Posterior cingulate gyrus (tissue), 11 donors: ENCODE data around the gene NCAPD3.
"Not testable (repeated sequence)": the region's sequence is repeated elsewhere in the genome, so short reads cannot be mapped to it uniquely, and the experiment has no call there.

Source experiments
- DNase-seq, 10 donors: peaks; one replicate each; pipeline versions ENCODE4 v3.0.0 to v3.0.0-alpha.2; 2020 to 2021; ENCODE audit warnings: mixed read lengths in 3 of 10
- intact Hi-C: fragments of 100-400 bp; cut with DNase I; formaldehyde crosslinking; loops from one replicate; pipeline ENCODE4 v1.15.1; 2023

The NCAPD3 gene, protein sequence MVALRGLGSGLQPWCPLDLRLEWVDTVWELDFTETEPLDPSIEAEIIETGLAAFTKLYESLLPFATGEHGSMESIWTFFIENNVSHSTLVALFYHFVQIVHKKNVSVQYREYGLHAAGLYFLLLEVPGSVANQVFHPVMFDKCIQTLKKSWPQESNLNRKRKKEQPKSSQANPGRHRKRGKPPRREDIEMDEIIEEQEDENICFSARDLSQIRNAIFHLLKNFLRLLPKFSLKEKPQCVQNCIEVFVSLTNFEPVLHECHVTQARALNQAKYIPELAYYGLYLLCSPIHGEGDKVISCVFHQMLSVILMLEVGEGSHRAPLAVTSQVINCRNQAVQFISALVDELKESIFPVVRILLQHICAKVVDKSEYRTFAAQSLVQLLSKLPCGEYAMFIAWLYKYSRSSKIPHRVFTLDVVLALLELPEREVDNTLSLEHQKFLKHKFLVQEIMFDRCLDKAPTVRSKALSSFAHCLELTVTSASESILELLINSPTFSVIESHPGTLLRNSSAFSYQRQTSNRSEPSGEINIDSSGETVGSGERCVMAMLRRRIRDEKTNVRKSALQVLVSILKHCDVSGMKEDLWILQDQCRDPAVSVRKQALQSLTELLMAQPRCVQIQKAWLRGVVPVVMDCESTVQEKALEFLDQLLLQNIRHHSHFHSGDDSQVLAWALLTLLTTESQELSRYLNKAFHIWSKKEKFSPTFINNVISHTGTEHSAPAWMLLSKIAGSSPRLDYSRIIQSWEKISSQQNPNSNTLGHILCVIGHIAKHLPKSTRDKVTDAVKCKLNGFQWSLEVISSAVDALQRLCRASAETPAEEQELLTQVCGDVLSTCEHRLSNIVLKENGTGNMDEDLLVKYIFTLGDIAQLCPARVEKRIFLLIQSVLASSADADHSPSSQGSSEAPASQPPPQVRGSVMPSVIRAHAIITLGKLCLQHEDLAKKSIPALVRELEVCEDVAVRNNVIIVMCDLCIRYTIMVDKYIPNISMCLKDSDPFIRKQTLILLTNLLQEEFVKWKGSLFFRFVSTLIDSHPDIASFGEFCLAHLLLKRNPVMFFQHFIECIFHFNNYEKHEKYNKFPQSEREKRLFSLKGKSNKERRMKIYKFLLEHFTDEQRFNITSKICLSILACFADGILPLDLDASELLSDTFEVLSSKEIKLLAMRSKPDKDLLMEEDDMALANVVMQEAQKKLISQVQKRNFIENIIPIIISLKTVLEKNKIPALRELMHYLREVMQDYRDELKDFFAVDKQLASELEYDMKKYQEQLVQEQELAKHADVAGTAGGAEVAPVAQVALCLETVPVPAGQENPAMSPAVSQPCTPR (N-terminal part only)

DNA sequence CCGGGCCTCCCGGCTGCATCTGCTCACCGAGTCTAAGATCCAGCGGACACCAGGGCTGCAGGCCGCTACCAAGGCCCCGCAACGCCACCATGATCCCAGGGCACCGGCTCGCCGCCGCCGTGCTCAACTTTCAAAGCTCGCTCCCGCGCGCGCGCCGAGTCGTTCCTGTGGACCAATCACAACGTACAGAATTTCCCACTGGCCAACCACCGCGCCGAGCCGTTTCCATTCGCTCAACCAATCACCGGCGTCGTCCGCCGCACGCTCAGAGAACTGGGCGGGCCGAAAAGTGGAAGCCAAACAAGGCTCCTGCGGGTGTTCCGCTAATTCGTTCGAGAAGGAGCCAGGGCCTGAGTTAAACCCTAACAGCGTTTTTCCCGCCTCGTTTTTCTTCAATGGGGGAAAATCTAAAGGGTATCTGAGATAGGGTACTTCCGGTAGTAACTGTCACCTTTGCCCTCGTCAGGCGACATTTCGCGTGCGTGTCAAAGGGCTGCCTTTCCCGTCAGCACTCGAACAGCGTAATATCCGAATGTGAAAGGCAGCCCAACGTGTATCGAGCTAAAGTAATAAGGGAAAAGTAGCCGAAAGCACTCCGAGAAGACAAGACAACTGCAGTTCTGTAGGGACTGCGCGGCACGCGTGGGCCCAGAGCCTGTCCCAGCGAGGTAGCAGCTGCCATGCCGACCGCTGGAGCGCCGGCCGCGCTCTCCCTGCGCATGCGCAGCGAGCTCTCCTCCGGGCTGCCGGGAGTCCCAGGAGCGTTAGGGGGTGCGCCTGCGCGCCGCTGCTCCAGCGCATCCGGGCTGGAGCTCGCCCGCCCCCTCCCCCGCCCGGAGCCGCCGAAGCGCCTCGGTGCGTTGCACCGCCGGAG is at the start of gene NCAPD3, which contains the start of gene VPS26B:
Gene NCAPD3 (minus strand): TSS at position 132 of the 874 bp plus-strand sequence. CDS start 41 bp downstream, at position 91.
Gene VPS26B (plus strand): TSS at position 836 of the 874 bp plus-strand sequence. CDS start 452 bp downstream, outside the sequence.
- DNase-seq: peak; percentile 90 to 99 (median 96)
- intact Hi-C loops: loop anchor here (2.0 to 10.0 kb wide), 3 partner anchors 29 to 289 kb away; partner anchors contain the start of genes ACAD8 and THYN1

DNA sequence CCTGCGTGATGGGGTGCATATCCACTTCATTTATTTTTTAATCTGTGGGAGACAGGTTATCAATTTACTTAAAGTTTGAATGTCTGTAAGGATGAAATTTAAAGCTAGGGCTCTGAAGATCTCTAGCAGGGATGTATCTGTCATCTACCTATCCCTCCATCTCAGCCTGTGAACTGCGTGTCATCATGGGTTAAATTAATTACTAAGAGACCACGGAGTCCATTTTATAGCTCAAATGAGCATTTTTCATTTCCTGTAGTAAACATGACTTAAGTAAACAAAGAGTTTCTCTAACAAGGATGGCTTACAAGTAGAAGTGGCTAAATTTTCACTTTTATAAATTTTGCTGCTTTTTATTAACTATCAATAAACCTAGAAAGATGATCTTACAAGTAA is 49.5 kb upstream of the NCAPD3 start:
- intact Hi-C loops: no loop called here

DNA sequence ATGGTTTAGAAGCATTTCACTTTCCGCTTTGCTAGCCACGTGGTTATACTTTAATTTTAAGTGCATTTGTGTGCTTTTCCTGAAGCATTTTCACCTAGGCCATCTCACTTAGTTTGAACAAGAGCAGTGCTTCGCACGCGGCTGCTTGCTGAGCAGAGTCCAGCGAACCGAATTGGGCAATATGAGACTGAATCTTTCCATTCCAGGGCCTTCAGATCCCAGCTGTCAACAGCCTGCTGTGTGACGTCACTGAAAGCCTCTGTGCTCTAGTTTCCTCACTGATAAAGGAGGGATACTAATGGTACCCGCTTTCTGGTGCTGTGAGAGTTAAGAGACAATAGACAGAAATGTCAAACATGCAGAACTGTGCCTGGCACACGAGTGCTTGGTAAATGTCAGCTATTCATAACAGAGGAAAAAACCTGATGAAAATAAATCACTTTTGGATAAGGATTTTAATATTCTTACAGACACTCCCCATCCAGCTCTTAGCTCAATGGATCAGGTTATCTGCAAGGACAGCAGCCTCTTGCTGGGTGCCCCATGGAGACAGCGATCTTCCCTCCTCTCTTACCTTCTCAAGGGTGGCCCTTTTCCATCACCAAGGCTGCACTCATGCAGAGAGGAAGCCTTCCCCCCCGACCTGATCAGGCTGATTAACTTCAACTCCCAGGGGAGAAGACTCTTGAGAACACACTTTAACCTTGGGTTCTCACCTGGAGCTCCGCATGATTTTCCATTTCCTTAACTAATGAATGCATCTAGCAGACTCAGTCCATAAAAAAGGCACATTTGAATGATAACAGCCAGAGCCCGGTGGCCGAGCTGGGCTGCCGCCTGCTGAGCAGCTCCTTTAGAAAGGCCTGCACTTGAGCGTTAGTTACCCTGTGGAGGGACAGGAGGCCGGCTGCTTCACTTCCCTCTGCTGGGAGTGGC is 48.9 kb upstream of the NCAPD3 start:
- intact Hi-C loops: no loop called here
- DNase-seq: peak in 3 of 10 donors; percentile 21 to 83 (median 83)

More for the DNA sequence above, 49.5 kb upstream of the NCAPD3 start:
- DNase-seq: no peak

DNA sequence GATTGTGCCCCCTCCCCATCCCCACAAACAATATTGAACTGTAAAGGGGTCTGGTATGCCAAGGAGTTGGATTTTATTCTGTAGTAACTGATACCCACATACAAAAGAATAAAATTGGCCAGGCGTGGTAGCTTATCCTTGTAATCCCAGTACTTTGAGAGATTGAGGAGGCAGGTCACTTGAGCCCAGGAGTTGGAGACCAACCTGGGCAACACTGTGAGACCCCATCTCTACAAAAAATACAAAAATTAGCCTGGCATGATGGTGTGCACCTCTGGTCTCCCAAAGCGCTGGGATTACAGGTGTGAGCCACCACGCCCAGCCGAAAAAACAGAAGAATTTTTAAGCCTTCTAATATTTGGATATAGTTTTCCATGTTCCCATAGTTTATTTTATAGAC is 48.2 kb upstream of the NCAPD3 start:
- no peak for DNase-seq
- intact Hi-C loops: no loop called here

DNA sequence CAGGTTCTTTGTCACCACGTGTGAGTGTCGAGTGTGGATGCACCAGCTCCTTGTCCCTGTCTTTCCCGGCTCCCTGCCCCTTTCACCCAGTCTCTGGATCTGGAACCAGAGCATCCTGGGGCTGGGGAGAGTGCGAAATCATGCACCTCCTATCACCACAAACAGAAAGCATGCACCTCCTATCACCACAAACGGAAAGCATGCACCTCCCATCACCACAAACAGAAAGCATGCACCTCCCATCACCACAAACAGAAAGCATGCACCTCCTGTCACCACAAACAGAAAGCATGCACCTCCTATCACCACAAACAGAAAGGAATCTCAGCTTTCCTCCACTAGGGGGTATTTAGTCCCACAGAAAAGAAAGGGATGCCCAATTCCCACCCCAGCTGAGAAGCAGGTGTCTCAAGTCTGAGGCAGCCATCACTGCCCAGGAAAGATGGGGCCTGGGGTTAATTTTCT is 46.5 kb upstream of the NCAPD3 start:
- intact Hi-C loops: no loop called here
- DNase-seq: no peak

DNA sequence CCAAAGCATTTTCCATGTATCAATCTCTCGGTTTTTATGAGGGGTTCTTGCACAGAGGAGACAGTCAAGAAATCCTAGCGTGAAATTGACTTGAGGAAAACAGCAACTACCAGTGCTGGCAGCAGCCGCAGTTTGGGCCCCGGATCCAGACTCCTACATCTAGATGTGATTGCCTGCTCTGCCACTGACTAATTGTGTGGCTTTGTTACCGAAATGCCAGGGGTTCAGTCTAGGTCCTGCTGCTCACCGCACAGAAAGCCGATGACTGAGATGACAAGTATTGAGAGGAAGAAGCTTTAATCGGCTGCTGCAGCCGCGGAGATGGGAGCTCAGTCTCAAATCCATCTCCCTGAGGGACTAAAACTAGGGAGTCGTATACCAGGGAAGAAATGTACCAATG is 44.2 kb upstream of the NCAPD3 start:
- intact Hi-C loops: no loop called here
- DNase-seq: no peak

DNA sequence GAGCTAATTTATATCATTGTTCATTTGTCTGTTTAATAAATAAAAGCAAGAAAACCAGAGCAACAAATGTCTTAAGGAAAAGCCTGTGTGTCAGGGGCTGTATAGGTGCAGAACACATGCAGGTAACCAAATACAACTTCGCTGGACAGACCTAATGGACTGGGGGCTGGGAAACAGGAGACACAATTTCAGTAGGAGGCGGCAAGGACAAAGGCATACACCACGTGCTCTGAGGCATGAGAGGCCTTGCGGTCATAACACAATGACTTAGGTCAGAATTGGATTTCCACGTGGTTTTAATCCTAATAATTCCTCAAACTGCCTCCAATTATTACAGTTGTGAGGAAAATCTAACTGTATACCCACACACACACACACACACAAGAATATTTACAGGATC is 43.7 kb upstream of the NCAPD3 start:
- intact Hi-C loops: no loop called here
- DNase-seq: no peak

DNA sequence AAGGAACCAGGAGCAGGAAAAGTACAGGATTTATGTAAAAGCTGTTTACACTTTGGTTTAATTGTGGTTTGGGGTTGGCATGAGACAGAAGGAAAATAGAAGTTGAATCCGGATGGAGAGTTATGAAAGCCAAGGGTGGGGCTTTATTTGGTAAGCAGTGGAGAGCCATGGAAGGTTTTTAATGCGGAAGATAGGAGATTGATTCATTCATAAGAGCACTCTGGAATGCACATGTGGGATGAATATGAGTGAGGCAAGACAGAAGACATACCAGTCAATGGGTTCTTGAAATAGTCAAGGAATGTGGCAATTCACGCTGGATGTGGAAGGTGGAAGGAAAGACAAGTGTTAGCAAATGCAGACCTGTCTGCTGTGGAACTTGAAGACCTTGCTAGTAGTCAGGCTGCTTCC is 43.1 kb upstream of the NCAPD3 start:
- intact Hi-C loops: no loop called here
- no peak for DNase-seq

DNA sequence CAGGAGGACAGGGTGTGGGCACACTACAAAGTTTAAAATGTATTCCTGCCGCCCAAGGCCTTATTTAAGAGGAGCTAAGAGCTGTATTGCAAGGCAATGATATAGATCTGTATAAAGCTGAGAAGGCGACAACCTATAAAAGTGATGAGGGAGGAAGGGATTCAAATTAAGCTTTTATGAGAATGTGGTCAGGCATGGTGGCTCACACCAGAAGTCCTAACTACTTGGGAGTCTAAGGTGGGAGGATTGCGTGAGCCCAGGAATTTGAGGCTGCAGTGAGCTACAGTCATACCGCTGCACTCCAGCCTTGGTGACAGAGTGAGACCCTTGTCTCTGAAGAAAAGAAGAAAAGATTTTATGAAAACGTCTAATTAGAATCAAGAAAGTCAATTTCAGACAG is 42.7 kb upstream of the NCAPD3 start:
- no peak for DNase-seq
- intact Hi-C loops: no loop called here

DNA sequence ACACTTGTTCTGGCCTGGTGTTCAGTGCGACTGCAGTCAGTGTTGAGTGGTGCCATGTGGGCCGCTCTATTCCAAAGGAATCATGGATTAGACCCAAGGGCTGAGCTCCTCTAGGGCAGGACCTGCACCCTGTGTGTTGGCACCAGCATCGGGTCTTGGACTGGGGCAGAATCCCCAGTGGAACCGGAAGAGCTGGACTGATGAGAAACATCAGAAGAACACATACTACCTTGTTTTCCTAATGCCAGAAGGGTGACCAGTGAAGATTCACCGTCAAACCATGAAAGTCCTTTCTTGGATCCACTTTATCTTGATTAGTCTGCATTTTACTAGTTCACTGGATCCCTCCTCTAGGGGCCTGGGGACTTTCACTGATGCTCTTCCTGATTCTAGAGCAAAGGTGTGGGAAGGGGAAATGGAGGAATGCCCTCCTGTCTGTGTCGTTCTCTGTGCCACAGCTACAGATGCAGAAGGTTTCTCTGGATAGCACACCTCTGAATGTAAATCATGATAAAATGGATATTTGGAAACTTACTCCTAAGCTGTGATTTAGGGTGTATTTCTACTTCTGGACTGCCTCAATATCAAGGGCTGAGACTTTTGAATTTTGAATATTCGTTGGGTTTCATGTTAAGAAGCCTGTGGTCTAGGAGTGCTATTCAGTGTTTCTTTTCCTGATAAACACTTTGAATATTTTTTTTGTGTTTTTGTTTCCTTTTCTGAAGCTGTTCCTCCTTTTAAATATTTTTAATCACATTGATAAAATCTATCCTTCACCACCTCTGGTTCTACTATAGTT is 41.4 kb upstream of the NCAPD3 start:
- DNase-seq: peak in 1 of 10 donors; percentile 33
- intact Hi-C loops: no loop called here

DNA sequence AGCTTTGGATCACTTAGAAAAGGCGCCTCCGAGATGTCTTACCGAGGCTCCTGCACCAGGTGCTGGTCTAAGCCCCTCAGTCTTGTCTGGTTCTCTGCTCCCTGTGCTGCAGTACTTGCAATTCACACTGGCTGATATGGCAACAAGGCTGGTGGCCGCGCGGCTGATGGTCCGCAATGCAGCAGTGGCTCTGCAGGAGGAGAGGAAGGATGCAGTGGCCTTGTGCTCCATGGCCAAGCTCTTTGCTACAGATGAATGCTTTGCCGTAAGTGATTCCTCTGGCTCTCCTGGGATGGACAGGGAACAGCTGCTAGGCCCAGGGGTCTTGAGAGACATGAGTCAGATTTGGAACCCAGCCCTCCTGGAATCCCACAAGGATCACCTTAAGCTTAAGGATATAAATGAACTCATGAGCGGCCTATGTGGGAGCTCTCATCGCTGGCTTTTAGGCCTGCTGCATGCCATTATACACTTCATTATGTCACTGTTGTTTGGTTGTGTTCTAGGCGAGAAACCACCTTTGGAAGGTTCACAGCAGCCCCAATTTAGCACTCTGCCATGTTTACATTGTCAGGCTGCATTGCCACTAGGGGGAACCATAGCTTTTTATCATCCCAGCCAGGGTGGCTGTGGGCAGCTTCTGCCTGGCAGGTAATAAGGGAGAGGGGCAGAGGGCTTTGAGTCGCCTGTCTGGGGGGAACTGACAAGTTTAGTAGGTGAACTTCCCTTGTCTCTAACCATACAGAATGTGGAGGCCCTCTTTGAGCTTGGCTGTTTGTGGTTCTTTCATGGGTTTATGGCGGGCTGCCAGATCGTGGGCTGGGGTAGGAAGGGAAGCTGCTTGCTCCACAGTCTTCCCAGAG is 38.1 kb upstream of the NCAPD3 start:
- DNase-seq: peak in 1 of 10 donors; percentile 74

DNA sequence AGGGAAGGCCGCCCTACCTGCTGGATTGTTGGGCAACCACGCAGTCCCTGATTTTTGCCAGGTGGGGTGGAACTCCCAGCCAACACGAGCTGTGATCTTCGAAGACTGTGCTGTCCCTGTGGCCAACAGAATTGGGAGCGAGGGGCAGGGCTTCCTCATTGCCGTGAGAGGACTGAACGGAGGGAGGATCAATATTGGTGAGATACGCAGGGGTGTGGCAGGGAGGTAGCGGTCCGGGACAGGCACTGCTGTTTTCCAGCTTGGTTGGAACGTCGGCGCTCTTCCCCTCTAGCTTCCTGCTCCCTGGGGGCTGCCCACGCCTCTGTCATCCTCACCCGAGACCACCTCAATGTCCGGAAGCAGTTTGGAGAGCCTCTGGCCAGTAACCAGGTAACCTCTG is 37.2 kb upstream of the NCAPD3 start:
- peak in 1 of 10 donors; percentile 69 for DNase-seq
- intact Hi-C loops: no loop called here

More for the DNA sequence above, 38.1 kb upstream of the NCAPD3 start:
- intact Hi-C loops: no loop called here

DNA sequence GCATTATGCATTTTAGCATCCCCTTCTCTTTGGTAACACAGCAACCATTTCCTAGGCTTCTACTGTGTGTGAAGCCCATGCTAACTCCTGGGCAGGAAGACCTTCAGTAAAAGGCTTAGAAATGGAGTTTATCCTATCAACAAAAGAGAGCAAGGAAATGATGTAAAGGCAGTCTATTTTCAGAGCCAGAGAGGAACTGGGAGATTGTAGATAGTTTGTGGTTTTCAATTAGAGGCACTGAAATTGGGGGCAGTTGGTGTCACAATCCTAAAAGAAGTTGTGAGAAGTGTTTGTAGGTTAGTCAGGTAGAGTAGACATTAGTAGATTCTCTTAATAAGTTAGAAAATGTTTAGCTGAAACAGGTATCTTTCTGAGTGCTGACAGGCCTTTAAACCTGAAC is 36.7 kb upstream of the NCAPD3 start:
- no peak for DNase-seq
- intact Hi-C loops: no loop called here

DNA sequence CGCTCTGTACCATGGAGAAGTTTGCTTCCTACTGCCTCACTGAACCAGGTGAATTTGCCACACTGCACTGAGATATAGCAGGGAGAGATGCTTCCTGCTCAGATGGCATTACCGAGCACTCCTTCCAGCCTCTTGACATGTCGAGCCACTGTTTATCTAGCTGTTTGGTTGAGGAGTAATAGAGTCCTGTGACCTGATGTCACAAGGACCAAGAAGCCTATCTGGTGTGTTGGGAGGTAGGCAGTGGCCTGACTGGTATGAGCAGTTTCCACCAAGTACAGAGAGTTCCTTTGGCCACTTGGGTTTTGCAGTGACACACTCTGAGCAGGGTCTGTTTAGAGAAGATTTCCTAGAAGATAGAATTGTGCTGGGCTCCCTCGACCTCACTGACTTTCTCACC is 34.8 kb upstream of the NCAPD3 start:
- intact Hi-C loops: no loop called here
- DNase-seq: no peak

DNA sequence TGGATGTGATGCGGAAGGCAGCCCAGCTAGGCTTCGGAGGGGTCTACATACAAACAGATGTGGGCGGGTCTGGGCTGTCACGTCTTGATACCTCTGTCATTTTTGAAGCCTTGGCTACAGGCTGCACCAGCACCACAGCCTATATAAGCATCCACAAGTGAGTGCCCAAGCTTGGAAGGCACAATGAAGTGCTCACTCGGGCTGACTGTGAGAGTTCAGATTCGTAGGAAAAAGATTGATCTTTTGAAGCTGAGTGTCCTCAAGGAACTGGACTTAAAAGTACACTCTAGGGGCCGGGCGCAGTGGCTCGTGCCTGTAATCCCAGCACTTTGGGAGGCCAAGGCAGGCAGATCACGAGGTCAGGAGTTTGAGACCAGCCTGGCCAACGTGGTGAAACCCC is 33.3 kb upstream of the NCAPD3 start:
- intact Hi-C loops: no loop called here
- no peak for DNase-seq

DNA sequence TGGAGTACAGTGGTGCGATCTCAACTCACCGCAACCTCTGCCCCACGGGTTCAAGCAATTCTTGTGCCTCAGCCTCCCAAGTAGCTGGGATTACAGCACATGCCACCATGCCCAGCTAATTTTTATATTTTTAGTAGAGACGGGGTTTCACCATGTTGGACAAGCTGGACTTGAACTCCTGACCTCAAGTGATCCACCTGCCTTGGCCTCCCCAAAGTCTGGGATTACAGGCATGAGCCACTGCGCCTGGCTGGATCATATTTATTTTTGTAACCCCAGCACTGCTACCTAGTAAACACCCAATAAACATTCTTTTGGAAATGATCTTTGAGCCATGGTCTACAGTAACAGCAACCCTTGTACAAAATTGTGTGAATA is 31.4 kb upstream of the NCAPD3 start:
- intact Hi-C loops, DNase-seq: not testable (repeated sequence)
